OCI-LY3 (cell line): ENCODE results near the gene OGT.

Experiments used
- H2AFZ ChIP-seq: fragments of 200-600, 300-600 bp; shearing (Covaris generic); 2 replicates; pipeline ENCODE4 v1.6.0; 2014; ENCODE audit warnings: antibody characterized with exemption, low read depth, low read length
- H3K27ac ChIP-seq: fragments of 200-600, 300-600 bp; sonication (generic); 2 replicates; pipeline ENCODE4 v1.5.1; 2014; ENCODE audit warnings: mild to moderate bottlenecking, low read length, moderate library complexity, mixed read lengths
- H3K27me3 ChIP-seq: fragments of 200-600, 300-600 bp; sonication (generic); 2 replicates; pipeline ENCODE4 v1.6.1; 2014; ENCODE audit warnings: low read depth, low read length, mixed read lengths
- H3K36me3 ChIP-seq: fragments of 200-600, 300-600 bp; sonication (generic); replicated peaks from 2 replicates; pipeline ENCODE3; 2014; ENCODE audit warnings: low read depth, low read length, mixed read lengths
- H3K4me1 ChIP-seq: fragments of 300-600, 200-600 bp; sonication (generic); 2 replicates; pipeline ENCODE4 v1.6.1; 2014; ENCODE audit warnings: low read length, mixed read lengths
- H3K4me2 ChIP-seq: fragments of 200-600, 300-600 bp; sonication (generic); 2 replicates; pipeline ENCODE4 v1.6.1; 2014; ENCODE audit warnings: low read length, mixed read lengths
- H3K4me3 ChIP-seq: fragments of 300-600, 200-600 bp; sonication (generic); 2 replicates; pipeline ENCODE4 v1.5.1; 2014; ENCODE audit warnings: antibody characterized with exemption, mild to moderate bottlenecking, low read length, moderate library complexity
- H3K79me2 ChIP-seq: fragments of 300-600, 200-600 bp; shearing (Covaris generic); 2 replicates; pipeline ENCODE4 v1.6.1; 2014; ENCODE audit warnings: mild to moderate bottlenecking, low read length, mixed read lengths
- H3K9ac ChIP-seq: fragments of 300-600, 200-600 bp; shearing (Covaris generic); 2 replicates; pipeline ENCODE4 v1.6.0; 2014; ENCODE audit warnings: mild to moderate bottlenecking, low read length, moderate library complexity
- H3K9me3 ChIP-seq: fragments of 200-600, 300-600 bp; shearing (Covaris generic); 2 replicates; pipeline ENCODE4 v1.6.1; 2014; ENCODE audit warnings: low read length, mixed read lengths; ENCODE audit not compliant: insufficient read depth
- H4K20me1 ChIP-seq: fragments of 200-600, 300-600 bp; sonication (generic); 2 replicates; pipeline ENCODE4 v1.6.1; 2016; ENCODE audit warnings: low read length, mixed read lengths; ENCODE audit not compliant: insufficient read depth
- EZH2phosphoT487 ChIP-seq: fragments of 200-600 bp; shearing (Covaris generic); IDR thresholded peaks from 2 replicates; pipeline ENCODE4 v1.6.1; 2018; ENCODE audit warnings: antibody characterized with exemption, mixed run types, low read depth
- TF ChIP-seq, protein P1 (sequence below): fragments of 200-600, 300-600 bp; sonication (generic); IDR thresholded peaks from 2 replicates; pipeline ENCODE4 v1.5.1; 2014; ENCODE audit warnings: antibody characterized with exemption, low read length, low read depth

Gene OGT

DNA sequence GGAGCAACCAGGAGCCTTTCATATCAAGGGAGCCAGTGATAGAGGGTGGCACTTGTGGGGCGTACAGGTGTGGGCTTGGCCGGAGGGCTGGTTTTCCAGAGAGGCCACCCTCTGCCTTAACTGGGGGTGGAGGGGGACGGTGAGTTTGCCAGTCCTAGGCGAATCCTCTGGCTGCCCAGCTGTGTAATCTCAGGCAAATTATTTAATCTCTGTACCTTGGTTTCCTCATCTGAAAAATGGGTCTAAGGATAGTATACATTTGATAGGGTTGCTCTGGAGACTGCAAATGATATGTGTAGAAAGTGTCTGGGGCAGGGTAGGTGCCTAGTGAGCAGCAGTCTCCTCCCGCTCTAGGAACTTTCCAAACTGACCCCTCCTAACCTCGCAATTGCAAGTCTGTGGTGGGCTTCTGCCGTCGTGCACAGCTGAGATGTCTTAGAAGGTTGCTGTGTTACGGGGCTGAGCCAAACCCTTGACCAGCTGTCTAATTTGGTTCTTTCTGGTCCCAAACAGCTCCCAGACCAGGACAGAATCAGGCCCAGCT, 89.2 kb downstream of the OGT start:
- H3K4me1 ChIP-seq, result peaks cover 73% of the 10 kb centered on the region
- H3K9ac ChIP-seq, result no peak overlapping the region
- no peaks in the 10 kb centered on the region for H4K20me1 ChIP-seq
- no peak for TF ChIP-seq EZH2phosphoT487
- TF ChIP-seq, protein P1, sequence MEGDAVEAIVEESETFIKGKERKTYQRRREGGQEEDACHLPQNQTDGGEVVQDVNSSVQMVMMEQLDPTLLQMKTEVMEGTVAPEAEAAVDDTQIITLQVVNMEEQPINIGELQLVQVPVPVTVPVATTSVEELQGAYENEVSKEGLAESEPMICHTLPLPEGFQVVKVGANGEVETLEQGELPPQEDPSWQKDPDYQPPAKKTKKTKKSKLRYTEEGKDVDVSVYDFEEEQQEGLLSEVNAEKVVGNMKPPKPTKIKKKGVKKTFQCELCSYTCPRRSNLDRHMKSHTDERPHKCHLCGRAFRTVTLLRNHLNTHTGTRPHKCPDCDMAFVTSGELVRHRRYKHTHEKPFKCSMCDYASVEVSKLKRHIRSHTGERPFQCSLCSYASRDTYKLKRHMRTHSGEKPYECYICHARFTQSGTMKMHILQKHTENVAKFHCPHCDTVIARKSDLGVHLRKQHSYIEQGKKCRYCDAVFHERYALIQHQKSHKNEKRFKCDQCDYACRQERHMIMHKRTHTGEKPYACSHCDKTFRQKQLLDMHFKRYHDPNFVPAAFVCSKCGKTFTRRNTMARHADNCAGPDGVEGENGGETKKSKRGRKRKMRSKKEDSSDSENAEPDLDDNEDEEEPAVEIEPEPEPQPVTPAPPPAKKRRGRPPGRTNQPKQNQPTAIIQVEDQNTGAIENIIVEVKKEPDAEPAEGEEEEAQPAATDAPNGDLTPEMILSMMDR, result no peak
- H3K4me2 ChIP-seq, result peak overlapping the region; percentile 57; the same call in 1 of the 2 replicates
- no peaks in the 10 kb centered on the region for H3K79me2 ChIP-seq
- H3K4me3 ChIP-seq, result no peak overlapping the region
- H3K27ac ChIP-seq, result peak overlapping the region; percentile 74
- H3K27me3 ChIP-seq, result no peaks in the 10 kb centered on the region
- no peak overlapping the region for H2AFZ ChIP-seq
- no peaks in the 10 kb centered on the region for H3K9me3 ChIP-seq
- peaks cover 9% of the 10 kb centered on the region for H3K36me3 ChIP-seq

DNA sequence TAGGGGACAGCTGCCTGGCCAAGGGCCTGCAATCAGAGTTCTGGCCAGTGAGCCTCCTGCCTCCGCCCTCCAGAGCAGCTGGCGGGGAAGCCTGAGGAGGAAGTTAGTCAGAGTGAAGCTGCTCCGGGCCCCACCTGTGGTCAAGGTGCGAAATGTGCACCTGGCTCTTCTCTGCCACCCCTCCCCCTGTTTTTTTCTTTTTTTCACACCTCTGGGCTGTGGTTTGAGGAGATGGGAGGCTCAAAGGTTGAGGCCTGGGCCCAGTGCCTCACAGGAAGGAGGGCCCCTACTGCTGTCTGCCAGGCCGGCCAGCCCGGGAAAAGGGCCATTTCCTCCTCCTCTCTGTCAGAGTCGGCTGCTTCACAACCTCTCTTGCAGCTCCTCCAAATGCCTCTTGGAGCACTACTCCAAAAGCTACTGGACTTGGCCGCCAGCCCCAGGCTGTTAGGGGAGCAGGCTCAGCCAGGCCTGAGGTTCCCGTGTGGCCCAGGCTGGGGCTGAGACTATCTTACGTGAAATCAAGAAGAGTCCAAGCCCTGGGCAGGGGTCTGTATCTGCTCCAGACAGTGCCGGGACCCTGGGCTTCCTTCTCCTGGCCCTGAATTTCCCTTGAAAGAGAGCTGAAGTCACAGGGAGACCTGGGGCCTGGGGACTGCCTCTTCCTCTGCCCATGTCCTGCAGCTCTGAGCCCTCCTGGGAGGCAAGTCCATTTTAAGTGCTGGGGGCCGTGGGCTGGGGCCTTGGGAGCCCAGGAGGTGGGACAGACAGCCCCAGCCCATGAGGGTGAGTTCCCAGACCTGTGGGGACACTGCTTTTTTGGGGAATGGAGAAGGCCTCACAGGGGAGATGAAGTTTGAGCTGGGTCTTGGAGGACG, 89.9 kb downstream of the OGT start:
- Histone ChIP-seq H2AFZ (no peak overlapping the region), H3K4me1 (peaks cover 66% of the 10 kb centered on the region), H4K20me1 (no peaks in the 10 kb centered on the region), H3K36me3 (peaks cover 9% of the 10 kb centered on the region), H3K9me3 (no peaks in the 10 kb centered on the region), H3K4me2 (peak overlapping the region; percentile 57), H3K79me2 (no peaks in the 10 kb centered on the region), H3K9ac (peak overlapping the region; percentile 59; the same call in 1 of the 2 replicates), H3K27me3 (no peaks in the 10 kb centered on the region), H3K4me3 (no peak overlapping the region), H3K27ac (peak overlapping the region; percentile 74)
- no peak for TF ChIP-seq EZH2phosphoT487
- TF ChIP-seq, protein P1, result no peak; the same call in 1 of the 2 replicates

DNA sequence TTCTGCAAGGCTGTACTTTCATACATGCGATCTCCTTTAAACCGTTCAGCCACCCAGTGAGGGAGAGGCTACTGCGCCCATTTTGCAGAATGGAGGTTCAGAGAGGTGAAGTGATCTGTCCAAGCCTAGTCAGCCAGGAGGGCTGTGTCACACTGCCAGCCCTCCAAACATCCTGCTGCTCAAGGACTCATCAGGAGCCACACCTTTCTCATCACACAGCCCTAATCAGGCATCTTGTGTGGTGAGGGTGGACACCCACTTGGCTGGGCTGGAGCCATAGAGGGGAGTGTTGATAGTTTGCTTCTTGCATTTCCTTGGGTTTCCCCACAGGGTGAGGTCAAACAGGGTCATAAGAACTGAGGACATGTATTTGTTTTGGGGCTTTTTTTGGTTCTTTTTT, 90.8 kb downstream of the OGT start:
- no peaks in the 10 kb centered on the region for H3K27me3 ChIP-seq
- H4K20me1 ChIP-seq, result no peaks in the 10 kb centered on the region
- peaks cover 9% of the 10 kb centered on the region for H3K36me3 ChIP-seq
- no peak overlapping the region for H2AFZ ChIP-seq
- peak overlapping the region; percentile 57 for H3K4me2 ChIP-seq
- H3K4me3 ChIP-seq, result no peak overlapping the region
- no peaks in the 10 kb centered on the region for H3K9me3 ChIP-seq
- peak overlapping the region; percentile 59; the same call in 1 of the 2 replicates for H3K9ac ChIP-seq
- TF ChIP-seq, protein P1, result no peak
- no peak for TF ChIP-seq EZH2phosphoT487
- peak overlapping the region; percentile 74; the same call in 1 of the 2 replicates for H3K27ac ChIP-seq
- H3K79me2 ChIP-seq, result no peaks in the 10 kb centered on the region
- H3K4me1 ChIP-seq, result peaks cover 58% of the 10 kb centered on the region

DNA sequence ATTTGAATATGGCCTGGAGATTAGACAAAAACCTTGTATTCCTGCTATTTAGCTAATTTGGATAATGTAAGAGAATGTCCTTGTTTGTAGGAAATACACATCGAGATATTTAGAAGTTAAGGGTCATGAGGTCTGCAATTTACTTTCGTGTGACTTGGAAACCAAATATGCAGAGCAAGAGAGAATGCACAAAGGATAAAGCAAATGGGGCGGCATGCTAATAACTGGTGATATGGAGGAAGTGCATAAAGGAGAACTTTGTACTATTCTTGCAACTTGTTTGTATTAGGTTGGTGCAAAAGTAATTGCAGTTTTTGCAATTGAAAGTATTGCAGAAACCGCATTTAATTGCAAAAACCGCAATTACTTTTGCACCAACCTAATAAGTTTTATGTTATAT, 92.6 kb downstream of the OGT start:
- no peak overlapping the region for H3K4me2 ChIP-seq
- no peak overlapping the region for H3K27ac ChIP-seq
- no peaks in the 10 kb centered on the region for H4K20me1 ChIP-seq
- H3K79me2 ChIP-seq, result no peaks in the 10 kb centered on the region
- TF ChIP-seq, protein P1, result no peak
- no peak for TF ChIP-seq EZH2phosphoT487
- H3K9ac ChIP-seq, result no peak overlapping the region
- H2AFZ ChIP-seq, result no peak overlapping the region
- H3K27me3 ChIP-seq, result no peaks in the 10 kb centered on the region
- H3K9me3 ChIP-seq, result no peaks in the 10 kb centered on the region
- peaks cover 55% of the 10 kb centered on the region for H3K4me1 ChIP-seq
- H3K4me3 ChIP-seq, result no peak overlapping the region
- H3K36me3 ChIP-seq, result peaks cover 4% of the 10 kb centered on the region
